Measurements from ENCODE around the gene CHCHD6. TPM values are rescaled to one million over a fixed set of nuclear protein-coding genes. Genes with fewer than 3 reads are reported as not detected.

The CHCHD6 gene
- total RNA-seq, 1 experiment from 2014 or later = 36.3 TPM

DNA sequence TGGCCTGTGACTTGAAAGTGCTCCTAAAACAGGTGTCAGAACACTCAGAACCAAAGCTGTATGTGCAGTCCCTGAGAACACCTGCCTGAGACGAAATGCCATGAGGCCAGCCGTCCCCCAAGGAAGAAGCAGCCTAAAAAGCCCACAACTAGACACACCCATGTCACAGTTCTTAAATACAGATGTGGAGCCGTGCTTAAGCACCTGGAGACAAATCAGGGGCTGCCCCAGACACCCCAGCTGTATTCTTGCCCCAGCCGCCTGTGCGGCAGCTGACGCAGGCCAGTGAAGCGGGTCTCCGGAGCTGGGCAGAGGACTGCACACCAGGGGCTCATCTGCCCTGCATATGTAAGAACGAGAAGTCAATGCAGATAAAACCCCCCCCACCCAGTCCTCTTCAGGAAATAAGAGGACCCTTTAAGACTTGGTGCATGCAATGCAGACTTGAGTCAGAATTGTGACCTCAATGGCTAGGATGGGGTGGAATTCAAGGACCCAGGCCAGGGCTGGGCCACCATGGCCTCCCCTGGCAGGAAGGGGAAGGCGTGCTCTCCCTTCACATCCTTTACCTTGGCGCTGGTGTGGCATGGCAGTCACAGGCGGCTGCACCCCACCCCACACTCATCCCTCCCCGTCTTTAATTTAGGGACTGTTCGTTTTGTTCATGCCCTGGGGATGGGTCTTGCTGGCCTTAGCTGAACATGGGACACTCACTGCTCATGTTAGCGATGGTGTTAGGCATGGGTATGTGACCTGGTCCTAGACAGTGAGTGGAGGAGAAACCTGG, 251.2 kb downstream of the CHCHD6 start:
- no peak overlapping the region for H2AFZ ChIP-seq (ENCODE audit: low read depth, low read length, poor library complexity, severe bottlenecking)
- ATAC-seq (no peak), DNase-seq (ENCODE audit: low read depth, low spot score) (no peak)
- ChIA-PET RAD21 (ENCODE audit: low non-redundant PET in 1 of 2, low total read pairs in 2 of 2, uncharacterized antibody in 2 of 2, unreplicated experiment in 2 of 2) (no interaction called here), CTCF (no interaction called here), POLR2A (no interaction called here)
- H3K27me3 ChIP-seq (ENCODE audit: insufficient read depth, low read length) = no peaks in the 10 kb centered on the region
- no peak overlapping the region for H3K9ac ChIP-seq (ENCODE audit: low read length)
- TF ChIP-seq FOSL1 (IDR thresholded peaks at IDR 0.05; ENCODE audit: low read depth) (no peak), SP1 (IDR thresholded peaks at IDR 0.05; ENCODE audit: low read depth) (no peak), POLR2AphosphoS5 (IDR thresholded peaks at IDR 0.05; ENCODE audit: low read depth, low read length) (no peak), ZFX (IDR thresholded peaks at IDR 0.05) (no peak), ELF1 (IDR thresholded peaks at IDR 0.05; ENCODE audit: borderline replicate concordance, low read depth) (no peak), POLR2A (IDR thresholded peaks at IDR 0.05; ENCODE audit: borderline replicate concordance, extremely low read depth, insufficient read depth, insufficient read length) (no peak), YY1 (IDR thresholded peaks at IDR 0.05; ENCODE audit: extremely low read depth, insufficient replicate concordance, low read depth, low read length) (no peak), JUND (IDR thresholded peaks at IDR 0.05) (no peak)
- TF ChIP-seq, protein P1, sequence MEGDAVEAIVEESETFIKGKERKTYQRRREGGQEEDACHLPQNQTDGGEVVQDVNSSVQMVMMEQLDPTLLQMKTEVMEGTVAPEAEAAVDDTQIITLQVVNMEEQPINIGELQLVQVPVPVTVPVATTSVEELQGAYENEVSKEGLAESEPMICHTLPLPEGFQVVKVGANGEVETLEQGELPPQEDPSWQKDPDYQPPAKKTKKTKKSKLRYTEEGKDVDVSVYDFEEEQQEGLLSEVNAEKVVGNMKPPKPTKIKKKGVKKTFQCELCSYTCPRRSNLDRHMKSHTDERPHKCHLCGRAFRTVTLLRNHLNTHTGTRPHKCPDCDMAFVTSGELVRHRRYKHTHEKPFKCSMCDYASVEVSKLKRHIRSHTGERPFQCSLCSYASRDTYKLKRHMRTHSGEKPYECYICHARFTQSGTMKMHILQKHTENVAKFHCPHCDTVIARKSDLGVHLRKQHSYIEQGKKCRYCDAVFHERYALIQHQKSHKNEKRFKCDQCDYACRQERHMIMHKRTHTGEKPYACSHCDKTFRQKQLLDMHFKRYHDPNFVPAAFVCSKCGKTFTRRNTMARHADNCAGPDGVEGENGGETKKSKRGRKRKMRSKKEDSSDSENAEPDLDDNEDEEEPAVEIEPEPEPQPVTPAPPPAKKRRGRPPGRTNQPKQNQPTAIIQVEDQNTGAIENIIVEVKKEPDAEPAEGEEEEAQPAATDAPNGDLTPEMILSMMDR (IDR thresholded peaks at IDR 0.05 in 2 of 3, conservative IDR thresholded peaks at IDR 0.05 in 1 of 3; ENCODE audit: borderline replicate concordance in 1 of 3, insufficient read depth in 1 of 3, low read depth in 2 of 3, low read length in 2 of 3) = no peak
- H3K4me3 ChIP-seq (replicated peaks in 1 of 2; ENCODE audit: low read depth in 1 of 2, low read length in 2 of 2) = no peak overlapping the region
- no peak overlapping the region for H3K27ac ChIP-seq (ENCODE audit: low read depth, low read length)
- H3K9me3 ChIP-seq (ENCODE audit: control insufficient read depth in 1 of 2, insufficient read depth in 1 of 2, low read depth in 1 of 2, low read length in 2 of 2) = no peaks in the 10 kb centered on the region
- H3K9me2 ChIP-seq (ENCODE audit: insufficient read depth) = no peaks in the 10 kb centered on the region
- no peaks in the 10 kb centered on the region for H3K4me1 ChIP-seq (ENCODE audit: control insufficient read depth in 1 of 2, insufficient read depth in 2 of 2, low read length in 2 of 2)
- no peaks in the 10 kb centered on the region for H3K36me3 ChIP-seq (ENCODE audit: control insufficient read depth in 1 of 2, insufficient read depth in 2 of 2, low read length in 2 of 2)
- no peaks in the 10 kb centered on the region for H3K79me2 ChIP-seq (ENCODE audit: insufficient read depth, low read length)
- intact Hi-C loops (cut with micrococcal nuclease) = no loop called here
- BruUV-seq (replicated peaks) = no TSS peak
- no peak overlapping the region for H3K4me2 ChIP-seq (ENCODE audit: low read length)
- no peaks in the 10 kb centered on the region for H4K20me1 ChIP-seq (ENCODE audit: insufficient read depth)

All from HCT116 (cell line).